GM19023 (cell line): ENCODE measurements around the gene ARMH1.
"Not testable (repeated sequence)": the region's sequence is repeated elsewhere in the genome, so short reads cannot be mapped to it uniquely, and the experiment has no call there.

Experiments used
- ATAC-seq: cut with Tn5 transposase; IDR thresholded peaks from one replicate; pipeline ENCODE4 v1.9.1; 2021; ENCODE audit warnings: mild to moderate bottlenecking, moderate library complexity; ENCODE audit not compliant: unreplicated experiment

ARMH1 gene

GRCh38 chr1:44693159-44693558 lies 18.6 kb downstream of the ARMH1 start:
- ATAC-seq = no peak

- no peak for ATAC-seq
These were observed 19.4 kb downstream of the ARMH1 start for GRCh38 chr1:44693900-44694299.

- ATAC-seq = peak; percentile 69
These were observed 20.5 kb downstream of the ARMH1 start for GRCh38 chr1:44694863-44695478.

GRCh38 chr1:44695671-44696070 lies 21.2 kb downstream of the ARMH1 start:
- ATAC-seq = no peak

GRCh38 chr1:44696101-44696500 lies 21.6 kb downstream of the ARMH1 start:
- no peak for ATAC-seq

GRCh38 chr1:44696789-44697345 lies 22.4 kb downstream of the ARMH1 start:
- ATAC-seq = no peak

- no peak for ATAC-seq
These were observed 23.6 kb downstream of the ARMH1 start for GRCh38 chr1:44698138-44698537.

GRCh38 chr1:44699375-44699774 lies 24.9 kb downstream of the ARMH1 start:
- ATAC-seq = not testable (repeated sequence)

GRCh38 chr1:44700573-44700972 lies 26.1 kb downstream of the ARMH1 start:
- ATAC-seq = no peak

- ATAC-seq = no peak
These were observed 26.6 kb downstream of the ARMH1 start for GRCh38 chr1:44701141-44701573.

- no peak for ATAC-seq
These were observed 31.0 kb downstream of the ARMH1 start for GRCh38 chr1:44705470-44705869.

GRCh38 chr1:44705938-44706337 lies 31.4 kb downstream of the ARMH1 start:
- no peak for ATAC-seq

GRCh38 chr1:44707112-44707881 lies 32.8 kb downstream of the ARMH1 start:
- no peak for ATAC-seq

- ATAC-seq = no peak
These were observed 33.7 kb downstream of the ARMH1 start for GRCh38 chr1:44707959-44708831.

GRCh38 chr1:44713321-44713781 lies 38.8 kb downstream of the ARMH1 start:
- no peak for ATAC-seq

- ATAC-seq = no peak
These were observed 40.0 kb downstream of the ARMH1 start for GRCh38 chr1:44714532-44714931.

- ATAC-seq = no peak
These were observed 40.5 kb downstream of the ARMH1 start for GRCh38 chr1:44714944-44715571.

- ATAC-seq = no peak
These were observed 42.6 kb downstream of the ARMH1 start for GRCh38 chr1:44717156-44717555.

- ATAC-seq = no peak
These were observed 43.1 kb downstream of the ARMH1 start for GRCh38 chr1:44717653-44718052.

GRCh38 chr1:44718091-44718490 lies 43.6 kb downstream of the ARMH1 start:
- no peak for ATAC-seq

- ATAC-seq = no peak
These were observed 44.8 kb downstream of the ARMH1 start for GRCh38 chr1:44719318-44719717.
